Measurements from ENCODE around the gene ASB2. TPM values are rescaled to one million over a fixed set of nuclear protein-coding genes. Genes with fewer than 3 reads are reported as not detected.

ASB2 gene
- total RNA-seq, 1 donor from 2014 or later, result not detected

DNA sequence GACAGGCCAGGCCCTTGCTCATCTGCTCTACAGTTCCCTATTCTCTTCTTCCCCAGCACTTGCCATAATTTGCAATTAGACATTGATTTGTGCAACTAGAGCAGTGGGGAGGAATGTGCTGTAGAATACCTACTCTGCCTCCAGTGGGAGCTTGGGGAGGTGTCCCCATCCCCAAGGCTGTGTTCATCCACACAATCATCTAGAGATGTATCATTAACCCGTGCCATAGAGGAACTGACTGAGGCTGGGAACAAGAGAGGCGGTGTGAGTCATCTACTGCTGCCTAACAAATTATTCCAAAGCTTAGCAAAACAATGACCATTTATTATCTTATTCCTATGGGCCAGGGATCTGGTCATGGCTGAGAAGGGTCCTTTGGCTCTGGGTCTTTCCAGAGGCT is 44.6 kb upstream of the ASB2 start:
- H3K4me3 Mint-ChIP-seq (ENCODE audit: low read depth), result no peak overlapping the region
- no peak for DNase-seq (ENCODE audit: low spot score, unreplicated experiment)
- peaks cover 10% of the 10 kb centered on the region for H3K27me3 Mint-ChIP-seq
- no peak for TF ChIP-seq CTCF (IDR thresholded peaks at IDR 0.05; ENCODE audit: unreplicated experiment)
- H3K36me3 Mint-ChIP-seq (ENCODE audit: insufficient read depth), result no peaks in the 10 kb centered on the region
- H3K4me1 Mint-ChIP-seq (ENCODE audit: low read depth), result peaks cover 7% of the 10 kb centered on the region
- H3K9me3 Mint-ChIP-seq (ENCODE audit: low read depth), result no peaks in the 10 kb centered on the region
- no peak overlapping the region for H3K27ac Mint-ChIP-seq

DNA sequence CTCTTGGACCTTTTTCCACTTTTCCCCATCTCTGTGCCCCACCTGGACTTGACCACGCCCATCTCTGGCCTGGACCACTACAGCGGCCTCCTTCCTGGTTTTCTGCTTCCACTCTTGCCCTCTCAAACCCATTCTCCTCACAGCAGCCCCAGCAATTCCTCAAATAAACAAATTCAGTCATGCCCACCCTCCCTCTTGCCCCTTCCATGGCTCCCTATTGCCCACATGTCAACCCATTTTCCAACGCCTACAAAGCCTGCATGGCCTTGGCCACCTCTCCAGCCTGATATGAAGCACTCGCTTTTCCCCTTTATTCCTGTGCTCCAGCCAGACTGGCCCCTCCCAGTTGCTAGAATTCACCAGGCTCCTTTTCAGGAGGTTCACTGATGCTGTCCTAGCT is 43.9 kb upstream of the ASB2 start:
- Mint-ChIP-seq H3K36me3 (ENCODE audit: insufficient read depth) (no peaks in the 10 kb centered on the region), H3K4me3 (ENCODE audit: low read depth) (no peak overlapping the region), H3K9me3 (ENCODE audit: low read depth) (no peaks in the 10 kb centered on the region), H3K27ac (no peak overlapping the region), H3K4me1 (ENCODE audit: low read depth) (peaks cover 7% of the 10 kb centered on the region), H3K27me3 (peaks cover 10% of the 10 kb centered on the region)
- no peak for DNase-seq (ENCODE audit: low spot score, unreplicated experiment)
- no peak for TF ChIP-seq CTCF (IDR thresholded peaks at IDR 0.05; ENCODE audit: unreplicated experiment)

DNA sequence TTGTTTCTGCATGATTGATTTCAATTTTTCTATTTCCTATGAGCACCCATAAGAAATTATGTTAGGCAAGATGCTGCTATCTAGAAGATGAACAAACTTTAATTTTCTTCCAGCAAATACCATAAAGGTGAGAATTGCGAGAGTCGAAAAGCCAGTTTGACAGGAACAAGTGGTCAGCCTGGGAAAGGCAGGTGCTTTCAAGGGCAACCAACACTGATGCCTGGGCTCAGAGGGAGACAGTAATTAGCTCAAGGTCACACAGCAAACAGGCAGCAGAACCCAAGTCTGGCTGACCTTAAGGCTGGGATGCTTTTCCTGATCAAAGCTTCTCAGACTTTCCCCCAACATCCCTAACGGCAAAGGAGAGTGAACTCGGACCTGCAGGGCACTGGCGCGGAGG is 43.0 kb upstream of the ASB2 start:
- H3K4me1 Mint-ChIP-seq (ENCODE audit: low read depth), result peaks cover 10% of the 10 kb centered on the region

GRCh38 chr14:94018308-94018707 is 41.9 kb upstream of the ASB2 start:
- no peak for DNase-seq (ENCODE audit: low spot score, unreplicated experiment)
- no peak overlapping the region for H3K4me3 Mint-ChIP-seq (ENCODE audit: low read depth)
- H3K27ac Mint-ChIP-seq, result no peak overlapping the region
- H3K9me3 Mint-ChIP-seq (ENCODE audit: low read depth), result no peaks in the 10 kb centered on the region
- no peaks in the 10 kb centered on the region for H3K36me3 Mint-ChIP-seq (ENCODE audit: insufficient read depth)
- peaks cover 12% of the 10 kb centered on the region for H3K4me1 Mint-ChIP-seq (ENCODE audit: low read depth)
- H3K27me3 Mint-ChIP-seq, result peaks cover 10% of the 10 kb centered on the region
- TF ChIP-seq CTCF (IDR thresholded peaks at IDR 0.05; ENCODE audit: unreplicated experiment), result no peak

More for the DNA sequence above, 43.0 kb upstream of the ASB2 start:
- Mint-ChIP-seq H3K27ac (no peak overlapping the region), H3K36me3 (ENCODE audit: insufficient read depth) (no peaks in the 10 kb centered on the region), H3K9me3 (ENCODE audit: low read depth) (no peaks in the 10 kb centered on the region), H3K4me3 (ENCODE audit: low read depth) (no peak overlapping the region), H3K27me3 (peaks cover 10% of the 10 kb centered on the region)
- TF ChIP-seq CTCF (IDR thresholded peaks at IDR 0.05; ENCODE audit: unreplicated experiment), result no peak
- no peak for DNase-seq (ENCODE audit: low spot score, unreplicated experiment)

GRCh38 chr14:94016446-94016976 is 40.1 kb upstream of the ASB2 start:
- no peak for DNase-seq (ENCODE audit: low spot score, unreplicated experiment)
- Mint-ChIP-seq H3K4me3 (ENCODE audit: low read depth) (no peak overlapping the region), H3K9me3 (ENCODE audit: low read depth) (no peaks in the 10 kb centered on the region), H3K36me3 (ENCODE audit: insufficient read depth) (no peaks in the 10 kb centered on the region), H3K4me1 (ENCODE audit: low read depth) (peaks cover 9% of the 10 kb centered on the region), H3K27ac (no peak overlapping the region), H3K27me3 (peaks cover 10% of the 10 kb centered on the region)
- TF ChIP-seq CTCF (IDR thresholded peaks at IDR 0.05; ENCODE audit: unreplicated experiment), result no peak

Measured in progenitor cell of endocrine pancreas (in vitro differentiated cells).